Hippocampal formation (tissue), 2 donors: Measurements from ENCODE around the gene TSSK3.

Experiments
- DNase-seq, 2 donors: peaks; one replicate each; lab custom pipeline; 2025; lab: John Stamatoyannopoulos, UW

TSSK3 gene

GRCh38 chr1:32362474-32363313, at the start of gene TSSK3, which contains the start of gene FAM229A:
Gene TSSK3, plus strand, starts transcription at chr1:32362539. Its CDS starts 163 bp downstream, at chr1:32362702.
Gene FAM229A, minus strand, starts transcription at chr1:32362485. Its CDS starts 394 bp downstream, at chr1:32362091.
- no peak for DNase-seq

GRCh38 chr1:32316903-32317277, 45.4 kb upstream of the TSSK3 start:
- DNase-seq: no peak

- no peak for DNase-seq
These were observed 44.0 kb upstream of the TSSK3 start for GRCh38 chr1:32318127-32318869.

GRCh38 chr1:32321712-32322291, 40.5 kb upstream of the TSSK3 start:
- no peak for DNase-seq

GRCh38 chr1:32327204-32327603, 35.1 kb upstream of the TSSK3 start:
- no peak for DNase-seq

GRCh38 chr1:32329931-32330466, 32.3 kb upstream of the TSSK3 start:
- no peak for DNase-seq

- DNase-seq: no peak
These were observed 31.7 kb upstream of the TSSK3 start for GRCh38 chr1:32330558-32331151.

- no peak for DNase-seq
These were observed 30.8 kb upstream of the TSSK3 start for GRCh38 chr1:32331549-32331948.

- DNase-seq: no peak
These were observed 29.9 kb upstream of the TSSK3 start for GRCh38 chr1:32332290-32333079.

GRCh38 chr1:32333251-32333963, 28.9 kb upstream of the TSSK3 start:
- DNase-seq: no peak

GRCh38 chr1:32334274-32334861, 28.0 kb upstream of the TSSK3 start:
- DNase-seq: no peak

GRCh38 chr1:32334864-32335534, 27.3 kb upstream of the TSSK3 start:
- DNase-seq: peak in 1 of 2 donors; percentile 51

- no peak for DNase-seq
These were observed 26.9 kb upstream of the TSSK3 start for GRCh38 chr1:32335535-32335789.

- DNase-seq: peak; percentile 73 to 83
These were observed 26.3 kb upstream of the TSSK3 start, which contains the start of gene MARCKSL1 for GRCh38 chr1:32335790-32336590. Gene MARCKSL1, minus strand, starts transcription at chr1:32336233. Its CDS starts 200 bp downstream, at chr1:32336033.

GRCh38 chr1:32336591-32336932, 25.8 kb upstream of the TSSK3 start:
- no peak for DNase-seq

- no peak for DNase-seq
These were observed 25.2 kb upstream of the TSSK3 start for GRCh38 chr1:32336963-32337675.

GRCh38 chr1:32337855-32338636, 24.3 kb upstream of the TSSK3 start:
- DNase-seq: peak; percentile 86
